Measurements from ENCODE around the gene PPP2R2C.

The PPP2R2C gene

DNA sequence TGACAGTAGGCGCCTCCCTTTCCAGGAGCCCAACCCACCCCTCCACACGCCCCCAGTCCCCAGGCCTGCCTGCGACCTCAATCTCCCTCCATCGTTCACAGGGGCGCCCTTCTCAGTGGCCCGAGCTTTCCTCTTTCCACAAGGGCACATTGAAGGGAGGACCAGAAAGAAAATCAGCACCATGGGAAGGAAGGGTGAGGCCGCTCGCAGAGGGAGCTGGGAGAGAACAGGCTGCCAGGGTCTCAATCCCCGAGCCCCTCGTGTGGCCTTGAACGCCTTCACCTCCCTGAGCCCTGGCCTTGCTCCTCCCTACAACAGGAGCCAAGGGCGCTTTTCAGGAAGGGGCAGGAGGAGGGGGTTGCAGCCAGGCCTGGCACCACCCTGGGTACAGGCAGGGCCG is 136.2 kb downstream of the PPP2R2C start:
- Histone ChIP-seq H3K4me3 (IDR thresholded peaks at IDR 0.05; ENCODE audit: insufficient read depth, low read depth, low read length) (no peak overlapping the region), H3K27me3 (ENCODE audit: insufficient read depth, low read depth) (peaks cover 11% of the 10 kb centered on the region), H2AFZ (ENCODE audit: low read depth) (no peak overlapping the region), H3K27ac (no peak overlapping the region), H3K9ac (no peak overlapping the region), H3K4me2 (no peak overlapping the region), H3K79me2 (ENCODE audit: insufficient read depth, low read depth) (no peaks in the 10 kb centered on the region), H3K4me1 (ENCODE audit: low read depth, poor library complexity, severe bottlenecking) (no peaks in the 10 kb centered on the region), H4K20me1 (ENCODE audit: insufficient read depth) (no peaks in the 10 kb centered on the region), H3K36me3 (ENCODE audit: insufficient read depth) (no peaks in the 10 kb centered on the region)
- TF ChIP-seq, protein P1, sequence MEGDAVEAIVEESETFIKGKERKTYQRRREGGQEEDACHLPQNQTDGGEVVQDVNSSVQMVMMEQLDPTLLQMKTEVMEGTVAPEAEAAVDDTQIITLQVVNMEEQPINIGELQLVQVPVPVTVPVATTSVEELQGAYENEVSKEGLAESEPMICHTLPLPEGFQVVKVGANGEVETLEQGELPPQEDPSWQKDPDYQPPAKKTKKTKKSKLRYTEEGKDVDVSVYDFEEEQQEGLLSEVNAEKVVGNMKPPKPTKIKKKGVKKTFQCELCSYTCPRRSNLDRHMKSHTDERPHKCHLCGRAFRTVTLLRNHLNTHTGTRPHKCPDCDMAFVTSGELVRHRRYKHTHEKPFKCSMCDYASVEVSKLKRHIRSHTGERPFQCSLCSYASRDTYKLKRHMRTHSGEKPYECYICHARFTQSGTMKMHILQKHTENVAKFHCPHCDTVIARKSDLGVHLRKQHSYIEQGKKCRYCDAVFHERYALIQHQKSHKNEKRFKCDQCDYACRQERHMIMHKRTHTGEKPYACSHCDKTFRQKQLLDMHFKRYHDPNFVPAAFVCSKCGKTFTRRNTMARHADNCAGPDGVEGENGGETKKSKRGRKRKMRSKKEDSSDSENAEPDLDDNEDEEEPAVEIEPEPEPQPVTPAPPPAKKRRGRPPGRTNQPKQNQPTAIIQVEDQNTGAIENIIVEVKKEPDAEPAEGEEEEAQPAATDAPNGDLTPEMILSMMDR (conservative IDR thresholded peaks at IDR 0.05; ENCODE audit: low read depth, low read length) = no peak

DNA sequence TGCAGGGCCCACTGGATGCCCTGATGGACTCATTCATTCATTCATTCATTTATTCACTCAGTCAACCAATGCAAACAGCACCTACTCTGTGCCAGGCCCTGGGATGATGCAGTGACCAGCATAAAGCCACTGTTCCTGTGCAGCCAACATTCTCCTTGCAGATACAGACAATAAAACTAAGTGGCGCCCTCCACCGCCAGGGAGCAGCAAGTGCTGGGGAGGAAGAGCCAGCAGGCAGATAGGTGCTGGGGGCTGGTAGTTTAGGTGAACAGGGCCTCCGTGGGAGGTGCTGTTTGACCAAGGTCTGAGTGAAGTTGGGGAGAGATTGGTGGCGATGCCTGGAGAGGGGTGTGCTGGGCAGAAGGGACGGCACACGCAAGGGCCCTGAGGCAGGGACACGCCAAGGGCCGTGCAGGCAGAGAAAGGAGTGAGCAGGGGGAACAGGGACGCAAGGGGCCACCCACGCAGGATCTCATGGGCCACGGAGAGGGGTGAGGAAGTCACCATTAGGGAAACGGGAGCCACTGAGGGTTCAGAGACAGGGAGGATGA is 137.3 kb downstream of the PPP2R2C start:
- Histone ChIP-seq H3K27ac (no peak overlapping the region), H4K20me1 (ENCODE audit: insufficient read depth) (no peaks in the 10 kb centered on the region), H3K4me2 (no peak overlapping the region), H3K79me2 (ENCODE audit: insufficient read depth, low read depth) (no peaks in the 10 kb centered on the region), H3K36me3 (ENCODE audit: insufficient read depth) (no peaks in the 10 kb centered on the region), H2AFZ (ENCODE audit: low read depth) (no peak overlapping the region), H3K4me3 (IDR thresholded peaks at IDR 0.05; ENCODE audit: insufficient read depth, low read depth, low read length) (no peak overlapping the region), H3K27me3 (ENCODE audit: insufficient read depth, low read depth) (peaks cover 17% of the 10 kb centered on the region), H3K9ac (no peak overlapping the region), H3K4me1 (ENCODE audit: low read depth, poor library complexity, severe bottlenecking) (no peaks in the 10 kb centered on the region)
- TF ChIP-seq, protein P1 (conservative IDR thresholded peaks at IDR 0.05; ENCODE audit: low read depth, low read length) = no peak

DNA sequence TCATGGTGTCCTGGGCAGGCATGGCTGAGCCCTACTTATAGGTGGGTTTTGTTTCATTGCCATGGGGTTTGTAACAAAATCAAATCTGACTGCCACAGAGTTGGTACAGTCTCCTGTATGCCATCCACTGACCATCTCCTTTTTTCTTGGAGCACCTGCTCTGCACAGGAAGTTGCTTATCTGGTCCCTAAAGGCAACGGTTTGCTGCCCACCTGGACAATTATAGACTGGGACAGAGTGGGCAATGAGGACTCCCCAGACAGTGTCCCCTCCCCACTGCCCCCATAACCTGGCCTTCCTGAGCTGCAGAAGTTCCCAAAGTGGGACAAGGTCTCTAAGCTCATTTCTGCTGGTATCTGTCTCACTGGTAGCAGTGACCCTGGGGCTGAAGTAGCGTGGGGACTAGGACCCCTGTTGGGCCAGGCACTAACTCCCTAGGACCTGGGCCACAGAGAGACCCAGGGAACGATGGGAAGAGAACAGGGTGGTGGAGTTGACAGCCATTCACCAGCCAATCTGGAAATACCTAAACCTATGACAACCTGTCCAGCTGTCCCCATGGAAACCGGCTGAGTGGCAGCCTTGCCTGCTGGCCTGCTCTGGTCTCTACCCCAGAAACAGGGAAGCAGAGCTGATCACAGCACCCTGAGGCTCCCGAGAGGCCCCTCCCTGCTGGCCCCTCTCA is 138.1 kb downstream of the PPP2R2C start:
- Histone ChIP-seq H3K27me3 (ENCODE audit: insufficient read depth, low read depth) (peaks cover 19% of the 10 kb centered on the region), H3K79me2 (ENCODE audit: insufficient read depth, low read depth) (no peaks in the 10 kb centered on the region), H3K27ac (no peak overlapping the region), H3K4me3 (IDR thresholded peaks at IDR 0.05; ENCODE audit: insufficient read depth, low read depth, low read length) (no peak overlapping the region), H3K4me2 (no peak overlapping the region), H3K36me3 (ENCODE audit: insufficient read depth) (no peaks in the 10 kb centered on the region), H4K20me1 (ENCODE audit: insufficient read depth) (no peaks in the 10 kb centered on the region), H3K9ac (no peak overlapping the region), H3K4me1 (ENCODE audit: low read depth, poor library complexity, severe bottlenecking) (no peaks in the 10 kb centered on the region), H2AFZ (ENCODE audit: low read depth) (no peak overlapping the region)
- TF ChIP-seq, protein P1 (conservative IDR thresholded peaks at IDR 0.05; ENCODE audit: low read depth, low read length) = 0 out of 2 replicates have a peak, but pooled peaks have one; percentile 8

DNA sequence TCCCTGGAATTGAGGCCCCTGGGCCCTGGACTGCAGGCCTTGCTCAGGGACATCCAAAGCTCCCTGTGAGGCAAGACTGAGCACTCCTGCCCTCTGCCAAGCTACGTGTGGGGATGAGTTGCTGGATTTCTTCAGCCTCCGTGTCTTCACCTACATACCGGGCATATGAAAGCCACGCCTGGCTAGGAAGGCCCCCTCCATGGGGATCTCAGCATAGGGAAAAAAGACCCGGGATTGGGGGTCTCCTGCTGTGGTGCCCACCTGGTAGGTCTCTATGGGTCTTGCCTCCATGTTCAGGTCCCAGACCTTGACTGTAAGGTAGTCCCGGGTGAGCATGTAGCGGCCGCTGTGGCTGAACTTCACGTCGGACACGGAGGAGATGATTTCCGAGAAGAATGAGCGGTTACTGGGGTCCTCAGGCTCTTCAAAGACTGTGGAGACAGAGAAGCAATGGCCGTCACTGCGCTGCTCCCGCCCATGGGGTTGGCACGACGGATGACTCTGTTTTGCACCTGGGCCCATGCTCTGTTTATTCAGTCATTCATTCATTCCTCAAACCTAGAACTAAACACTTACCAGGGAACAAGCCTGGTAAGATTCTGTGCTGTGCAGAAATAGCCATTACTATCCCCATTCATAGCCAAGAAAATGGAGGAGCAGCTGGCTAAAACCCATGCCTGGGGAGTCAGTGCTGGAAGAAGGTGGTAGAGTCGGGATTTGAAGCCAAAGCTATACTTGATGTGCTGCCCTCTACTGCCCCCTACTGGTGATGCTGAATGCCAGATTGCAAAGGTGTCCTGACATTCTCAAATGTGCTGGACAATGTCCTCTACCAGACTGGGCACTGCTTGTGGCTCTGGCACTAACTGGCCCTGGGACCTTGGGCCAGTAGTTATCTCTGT is 138.9 kb downstream of the PPP2R2C start:
- no peak overlapping the region for H3K4me3 ChIP-seq (IDR thresholded peaks at IDR 0.05; ENCODE audit: insufficient read depth, low read depth, low read length)
- TF ChIP-seq, protein P1 (conservative IDR thresholded peaks at IDR 0.05; ENCODE audit: low read depth, low read length) = peak; percentile 56
- H3K27ac ChIP-seq = no peak overlapping the region
- no peaks in the 10 kb centered on the region for H3K4me1 ChIP-seq (ENCODE audit: low read depth, poor library complexity, severe bottlenecking)
- H3K9ac ChIP-seq = no peak overlapping the region
- H4K20me1 ChIP-seq (ENCODE audit: insufficient read depth) = no peaks in the 10 kb centered on the region
- H3K36me3 ChIP-seq (ENCODE audit: insufficient read depth) = no peaks in the 10 kb centered on the region
- no peak overlapping the region for H2AFZ ChIP-seq (ENCODE audit: low read depth)
- H3K27me3 ChIP-seq (ENCODE audit: insufficient read depth, low read depth) = peaks cover 23% of the 10 kb centered on the region
- H3K4me2 ChIP-seq = no peak overlapping the region
- H3K79me2 ChIP-seq (ENCODE audit: insufficient read depth, low read depth) = no peaks in the 10 kb centered on the region
